HEK293 (cell line): ENCODE measurements around the gene TXNRD2.

ENCODE experiments used
- CTCF ChIA-PET: fragments of 350-600 bp; formaldehyde crosslinking; extraction: SDS; loops from one replicate; lab custom pipeline; 2021; ENCODE audit warnings: antibody characterized with exemption; lab: Yijun Ruan, JAX
- POLR2A ChIA-PET: fragments of 300-600 bp; formaldehyde crosslinking; extraction: SDS; loops from one replicate; lab custom pipeline; 2020; ENCODE audit warnings: antibody characterized with exemption, inconsistent platforms; lab: Yijun Ruan, JAX
- H3K27ac ChIP-seq: fragments of 200-500 bp; sonication (Bioruptor generic); 2 replicates; pipeline ENCODE4 v1.5.1; 2014; ENCODE audit warnings: low read depth, low read length, control low read depth, inconsistent platforms; ENCODE audit errors: extremely low read depth
- H3K36me3 ChIP-seq, 2 experiments: fragments of 200-500 bp in 1 of 2; sonication (Bioruptor generic) in 1 of 2; 1 replicate in 1 of 2; 2 replicates in 1 of 2; pipeline ENCODE4 v1.5.1; 2014 to 2017; ENCODE audit warnings: inconsistent platforms in 2 of 2, low read length in 2 of 2; ENCODE audit not compliant: control insufficient read depth in 2 of 2, insufficient read depth in 1 of 2
- H3K4me1 ChIP-seq: fragments of 200-500 bp; sonication (Bioruptor generic); 2 replicates; pipeline ENCODE4 v1.5.1; 2014; ENCODE audit warnings: mild to moderate bottlenecking, low read length, inconsistent platforms; ENCODE audit not compliant: control insufficient read depth, insufficient read depth
- H3K4me3 ChIP-seq: 2 replicates; pipeline ENCODE4 v1.5.1; 2011; ENCODE audit warnings: low read depth, mild to moderate bottlenecking, control low read depth, low read length, moderate library complexity
- H3K9me3 ChIP-seq: fragments of 200-500 bp; sonication (Bioruptor generic); 2 replicates; pipeline ENCODE4 v1.5.1; 2014; ENCODE audit warnings: low read depth, low read length, inconsistent platforms; ENCODE audit not compliant: control insufficient read depth, insufficient read depth
- PRDM1 ChIP-seq: fragments of 450-650 bp; formaldehyde crosslinking; IDR thresholded peaks from 2 replicates; pipeline ENCODE4; 2016; ENCODE audit warnings: missing biosample characterization, missing genetic modification characterization
- SCRT2 ChIP-seq: fragments of 450-650 bp; formaldehyde crosslinking; IDR thresholded peaks from 2 replicates; pipeline ENCODE4 v1.5.1; 2016; ENCODE audit warnings: missing biosample characterization, missing genetic modification characterization
- YY1 ChIP-seq: fragments of 450-650 bp; formaldehyde crosslinking; IDR thresholded peaks from 2 replicates; pipeline ENCODE4 v1.5.1; 2018; ENCODE audit warnings: missing biosample characterization, missing genetic modification characterization
- ZFHX2 ChIP-seq: fragments of 450-650 bp; formaldehyde crosslinking; conservative IDR thresholded peaks from 2 replicates; pipeline ENCODE4 v1.5.1; 2016; ENCODE audit warnings: missing biosample characterization, missing genetic modification characterization
- ZNF114 ChIP-seq: fragments of 450-650 bp; formaldehyde crosslinking; IDR thresholded peaks from 2 replicates; pipeline ENCODE4 v1.5.0; 2017; ENCODE audit warnings: missing biosample characterization, missing genetic modification characterization
- ZNF121 ChIP-seq: fragments of 450-650 bp; formaldehyde crosslinking; IDR thresholded peaks from 2 replicates; pipeline ENCODE4 v1.5.1; 2016; ENCODE audit warnings: missing biosample characterization, missing genetic modification characterization
- ZNF16 ChIP-seq: fragments of 450-650 bp; formaldehyde crosslinking; IDR thresholded peaks from 2 replicates; pipeline ENCODE4 v1.5.1; 2016; ENCODE audit warnings: low read depth, missing biosample characterization, missing genetic modification characterization
- ZNF202 ChIP-seq: fragments of 450-650 bp; formaldehyde crosslinking; IDR thresholded peaks from 2 replicates; pipeline ENCODE4 v1.5.1; 2016; ENCODE audit warnings: missing biosample characterization, missing genetic modification characterization, borderline replicate concordance
- ZNF214 ChIP-seq: fragments of 450-650 bp; formaldehyde crosslinking; IDR thresholded peaks from 2 replicates; pipeline ENCODE4 v1.5.1; 2017; ENCODE audit warnings: missing biosample characterization, mild to moderate bottlenecking, missing genetic modification characterization, borderline replicate concordance
- ZNF366 ChIP-seq: fragments of 450-650 bp; formaldehyde crosslinking; conservative IDR thresholded peaks from 2 replicates; pipeline ENCODE4 v1.5.1; 2016; ENCODE audit warnings: missing biosample characterization, missing genetic modification characterization
- ZNF521 ChIP-seq: fragments of 450-650 bp; formaldehyde crosslinking; IDR thresholded peaks from 2 replicates; pipeline ENCODE4 v1.5.1; 2017; ENCODE audit warnings: missing biosample characterization, mild to moderate bottlenecking, missing genetic modification characterization
- ZNF596 ChIP-seq: fragments of 450-650 bp; IDR thresholded peaks from 2 replicates; pipeline ENCODE4 v1.5.0; 2018; ENCODE audit warnings: missing biosample characterization, mild to moderate bottlenecking, missing genetic modification characterization, moderate library complexity
- ZNF600 ChIP-seq: fragments of 450-650 bp; formaldehyde crosslinking; IDR thresholded peaks from 2 replicates; pipeline ENCODE4 v1.5.1; 2016; ENCODE audit warnings: missing biosample characterization, missing genetic modification characterization
- TF ChIP-seq, protein P1 (sequence below): fragments of 450-650 bp; formaldehyde crosslinking; IDR thresholded peaks from 2 replicates; pipeline ENCODE4 v1.5.1; 2016; ENCODE audit warnings: missing biosample characterization, missing genetic modification characterization, low read depth

TXNRD2 gene

DNA sequence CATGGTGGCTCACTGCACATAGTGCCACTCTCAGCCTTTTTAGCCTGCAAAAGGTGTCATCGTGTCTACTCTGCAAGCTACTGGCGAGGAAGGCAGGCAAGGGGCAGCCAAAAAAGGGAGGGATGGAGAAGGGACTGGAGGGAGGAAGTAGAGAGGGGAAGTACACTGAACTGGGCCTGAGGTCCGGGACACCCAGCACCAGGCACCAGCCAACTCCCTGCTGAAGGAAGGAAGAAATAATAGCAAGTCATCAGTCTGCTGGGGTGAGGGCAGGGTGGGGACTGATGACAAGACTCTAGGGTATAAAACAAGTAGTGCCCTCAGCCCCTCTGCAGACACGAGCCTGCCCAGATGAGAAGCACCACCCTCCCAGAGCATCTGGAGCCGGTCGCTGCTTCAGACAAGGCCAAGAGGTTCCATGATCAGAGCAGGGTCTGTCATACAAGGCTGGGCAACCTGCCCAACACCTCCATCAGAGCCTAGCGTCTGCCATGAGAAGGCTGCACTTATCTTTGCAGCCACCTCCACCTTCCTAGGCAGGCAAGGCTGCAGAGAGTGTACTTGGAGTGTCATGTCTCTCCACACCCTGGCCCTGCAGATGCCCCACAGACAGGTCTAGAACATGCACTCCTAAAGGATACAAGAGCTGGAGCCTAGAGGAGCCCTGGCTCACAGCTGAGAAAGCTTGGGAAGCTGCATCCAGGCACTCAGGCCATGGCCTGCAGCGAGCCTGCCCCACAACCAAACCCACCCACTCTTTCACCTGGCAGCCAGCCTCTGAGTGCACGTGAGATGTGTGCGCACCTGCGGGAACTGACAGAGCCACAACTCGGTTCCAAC lies 9.0 kb downstream of the TXNRD2 start:
- CTCF ChIA-PET, result interaction anchor here (0.7 to 2.3 kb wide), 3 partner anchors 21 to 215 kb away, joined by 3 to 7 read pairs (median 5); no protein-coding TSS in a partner anchor
- no peaks in the 10 kb centered on the region for H3K4me1 ChIP-seq
- no peak overlapping the region for H3K27ac ChIP-seq
- H3K4me3 ChIP-seq, result no peak overlapping the region
- no peaks in the 10 kb centered on the region for H3K9me3 ChIP-seq
- no peak for TF ChIP-seq ZNF366 (tag by site-specific recombination)
- TF ChIP-seq ZNF16 (tag by site-specific recombination), result no peak
- no peak for TF ChIP-seq SCRT2 (tag by site-specific recombination)
- TF ChIP-seq ZNF114 (tag by site-specific recombination), result no peak
- TF ChIP-seq ZNF596 (tag by site-specific recombination), result no peak
- no peak for TF ChIP-seq ZFHX2 (tag by site-specific recombination)
- TF ChIP-seq ZNF600 (tag by site-specific recombination), result no peak
- no peak for TF ChIP-seq ZNF202 (tag by site-specific recombination)
- no peak for TF ChIP-seq YY1 (tag by site-specific recombination)
- no peak for TF ChIP-seq ZNF214
- no peak for TF ChIP-seq ZNF521 (tag by site-specific recombination)
- peaks cover 0 to 6% of the 10 kb centered on the region in 2 experiments; a peak in 1 of 3 replicates for H3K36me3 ChIP-seq
- POLR2A ChIA-PET, result no interaction called here

DNA sequence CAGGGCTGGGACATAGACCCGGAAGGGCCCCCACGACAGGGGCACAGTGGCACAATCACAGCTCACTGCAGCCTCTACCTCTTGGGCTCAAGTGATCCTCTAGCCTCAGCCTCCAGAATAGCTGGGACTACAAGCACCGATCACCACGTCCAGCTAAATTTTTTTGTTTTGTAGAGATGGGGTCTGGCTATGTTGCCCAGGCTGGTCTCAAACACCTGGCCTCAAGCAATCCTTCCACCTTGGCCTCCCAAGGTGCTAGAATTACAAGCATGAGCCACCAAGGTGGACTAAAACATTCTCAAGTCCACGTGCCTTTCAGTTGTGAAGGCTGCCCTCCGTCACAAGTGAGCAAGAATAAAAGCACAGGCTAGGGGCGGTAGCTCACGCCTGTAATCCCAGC lies 10.1 kb downstream of the TXNRD2 start:
- H3K4me1 ChIP-seq, result no peaks in the 10 kb centered on the region
- peaks cover 0 to 6% of the 10 kb centered on the region in 2 experiments; a peak in 1 of 3 replicates for H3K36me3 ChIP-seq
- CTCF ChIA-PET, result interaction anchor here (0.6 to 1.6 kb wide), 3 partner anchors 22 to 201 kb away, joined by 4 to 6 read pairs (median 5); no protein-coding TSS in a partner anchor
- no peak overlapping the region for H3K4me3 ChIP-seq
- no peak overlapping the region for H3K27ac ChIP-seq
- no peaks in the 10 kb centered on the region for H3K9me3 ChIP-seq
- POLR2A ChIA-PET, result interaction anchor here (0.6 kb wide), 2 partner anchors 67 to 487 kb away, joined by 3 to 5 read pairs; no protein-coding TSS in a partner anchor
- peak; percentile 89 for TF ChIP-seq ZNF121 (tag by site-specific recombination)
- TF ChIP-seq PRDM1, result no peak

DNA sequence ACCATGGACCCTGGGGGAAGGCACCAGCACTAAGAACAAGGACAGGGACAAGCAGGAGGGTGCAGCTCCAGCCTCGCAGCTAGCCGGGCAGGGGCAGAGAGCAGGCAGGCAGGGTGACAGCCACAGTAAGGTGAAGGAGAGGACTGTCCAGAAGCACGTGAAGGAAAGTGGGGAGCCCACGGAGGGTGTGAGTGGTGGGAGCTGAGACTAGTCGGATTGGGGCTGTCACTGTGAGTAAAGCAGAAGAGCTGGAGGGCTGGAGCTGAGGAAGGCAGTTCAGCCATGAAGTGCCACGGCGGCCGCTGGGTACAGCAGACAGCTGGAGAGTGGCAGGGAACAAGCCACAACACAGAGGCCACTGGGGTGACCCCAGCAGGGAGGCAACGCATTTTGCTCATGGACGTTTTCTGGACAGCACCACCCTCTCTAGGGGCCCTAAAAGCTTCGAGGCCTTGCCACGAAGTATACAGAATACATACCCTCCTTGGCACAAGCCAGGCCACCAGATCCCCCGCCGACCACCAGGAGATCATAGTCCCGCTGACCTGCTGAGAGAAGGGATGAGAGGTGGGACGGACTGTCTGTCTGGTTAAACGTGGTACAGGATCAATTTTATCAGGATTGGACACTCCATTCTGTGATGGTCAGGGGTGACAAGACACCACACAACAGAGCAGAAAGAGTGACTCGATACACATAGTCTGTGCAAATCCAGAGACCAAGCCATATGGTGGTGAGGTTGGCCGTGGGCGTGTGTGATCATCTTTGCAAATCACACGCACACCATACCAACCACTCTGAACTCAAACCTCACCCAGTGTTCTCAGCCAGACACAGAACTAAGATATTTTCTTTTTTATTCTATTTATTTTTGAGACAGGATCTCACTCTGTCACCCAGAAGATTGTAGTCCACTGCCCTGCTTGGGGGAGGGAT lies 10.8 kb downstream of the TXNRD2 start:
- ChIA-PET POLR2A (no interaction called here), CTCF (interaction anchor here (1.0 to 1.6 kb wide), 2 partner anchors 22 to 200 kb away, joined by 5 to 6 read pairs; no protein-coding TSS in a partner anchor)
- TF ChIP-seq, protein P1, sequence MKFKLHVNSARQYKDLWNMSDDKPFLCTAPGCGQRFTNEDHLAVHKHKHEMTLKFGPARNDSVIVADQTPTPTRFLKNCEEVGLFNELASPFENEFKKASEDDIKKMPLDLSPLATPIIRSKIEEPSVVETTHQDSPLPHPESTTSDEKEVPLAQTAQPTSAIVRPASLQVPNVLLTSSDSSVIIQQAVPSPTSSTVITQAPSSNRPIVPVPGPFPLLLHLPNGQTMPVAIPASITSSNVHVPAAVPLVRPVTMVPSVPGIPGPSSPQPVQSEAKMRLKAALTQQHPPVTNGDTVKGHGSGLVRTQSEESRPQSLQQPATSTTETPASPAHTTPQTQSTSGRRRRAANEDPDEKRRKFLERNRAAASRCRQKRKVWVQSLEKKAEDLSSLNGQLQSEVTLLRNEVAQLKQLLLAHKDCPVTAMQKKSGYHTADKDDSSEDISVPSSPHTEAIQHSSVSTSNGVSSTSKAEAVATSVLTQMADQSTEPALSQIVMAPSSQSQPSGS (tag by site-specific recombination), result no peak
- TF ChIP-seq ZFHX2 (tag by site-specific recombination), result peak; percentile 44; the same call in 1 of the 2 replicates
- Histone ChIP-seq H3K36me3 (peaks cover 0 to 3% of the 10 kb centered on the region in 2 experiments; a peak in 1 of 3 replicates), H3K4me1 (no peaks in the 10 kb centered on the region), H3K4me3 (no peak overlapping the region), H3K9me3 (no peaks in the 10 kb centered on the region), H3K27ac (no peak overlapping the region)
